HepG2 (cell line): ENCODE measurements around the gene SLC22A23. TPM values are rescaled to one million over a fixed set of nuclear protein-coding genes. Genes with fewer than 3 reads are reported as not detected.

Source experiments
- ARID2 ChIP-seq: sonication (generic); formaldehyde crosslinking; IDR thresholded peaks from 2 replicates; pipeline ENCODE4 v1.8.1; 2022; ENCODE audit warnings: mild to moderate bottlenecking, missing genetic modification reagents, borderline replicate concordance
- HDAC2 ChIP-seq: sonication (generic); formaldehyde crosslinking; IDR thresholded peaks from 2 replicates; pipeline ENCODE4 v1.4.0; 2020; ENCODE audit warnings: missing genetic modification reagents
- HOXA3 ChIP-seq: sonication (generic); formaldehyde crosslinking; IDR thresholded peaks from 2 replicates; pipeline ENCODE4 v1.5.0; 2020; ENCODE audit warnings: missing genetic modification reagents
- MBNL3 ChIP-seq: fragments of 250-450 bp; sonication (Bioruptor Pico); conservative IDR thresholded peaks from 2 replicates; pipeline ENCODE4 v1.8.0; 2022; ENCODE audit warnings: mild to moderate bottlenecking, inconsistent platforms
- PHF8 ChIP-seq: sonication (generic); formaldehyde crosslinking; IDR thresholded peaks from 2 replicates; pipeline ENCODE4 v1.5.0; 2020; ENCODE audit warnings: missing genetic modification reagents
- PPARG ChIP-seq: conservative IDR thresholded peaks from 2 replicates; pipeline ENCODE4 v1.6.1; 2016; ENCODE audit warnings: missing biosample characterization, missing genetic modification reagents
- RCOR2 ChIP-seq: IDR thresholded peaks from 2 replicates; pipeline ENCODE4 v1.6.1; 2016; ENCODE audit warnings: missing biosample characterization, missing genetic modification reagents
- SAP130 ChIP-seq: IDR thresholded peaks from 2 replicates; pipeline ENCODE4 v1.6.1; 2016; ENCODE audit warnings: low read depth
- SMAD1 ChIP-seq: sonication (generic); formaldehyde crosslinking; IDR thresholded peaks from 2 replicates; pipeline ENCODE4 v1.4.0; 2020; ENCODE audit warnings: missing genetic modification reagents, low read depth, mild to moderate bottlenecking, borderline replicate concordance
- THAP11 ChIP-seq: IDR thresholded peaks from 2 replicates; pipeline ENCODE4 v1.6.1; 2016; ENCODE audit warnings: missing biosample characterization, missing genetic modification reagents
- ZNF143 ChIP-seq: sonication (generic); formaldehyde crosslinking; IDR thresholded peaks from 2 replicates; pipeline ENCODE4 v1.4.0; 2020; ENCODE audit warnings: missing genetic modification reagents
- ZNF746 ChIP-seq: sonication (generic); formaldehyde crosslinking; IDR thresholded peaks from 2 replicates; pipeline ENCODE4 v1.8.0; 2022; ENCODE audit warnings: mild to moderate bottlenecking, missing genetic modification reagents
- ZNF775 ChIP-seq: sonication (generic); formaldehyde crosslinking; IDR thresholded peaks from 2 replicates; pipeline ENCODE4 v1.4.0; 2020; ENCODE audit warnings: missing genetic modification reagents, mild to moderate bottlenecking, moderate library complexity, borderline replicate concordance
- polyA plus RNA-seq, 8 experiments: library from polyadenylated mRNA; depleted of rRNA in 3 of 8; stranded (reverse) in 7 of 8; unstranded in 1 of 8; fragments of >200 nt; fragmentation: Illumina TruSeq in 4 of 8; extraction: Trizol in 4 of 8; gene quantifications; 2 replicates each; pipeline versions ENCODE4 v1.2.1 to v1.2.3, GENCODE V29; 2011 to 2016; ENCODE audit warnings: low read depth in 4 of 8, missing spikeins in 1 of 8, mixed read lengths in 1 of 8; ENCODE audit not compliant: insufficient read depth in 1 of 8
- total RNA-seq, 5 experiments: library from RNA; depleted of rRNA; stranded (reverse); fragments of >200 nt; fragmentation: Illumina TruSeq; extraction: Trizol; gene quantifications; 2 replicates each; pipeline ENCODE4 v1.2.3, GENCODE V29; 2016; ENCODE audit warnings: low read depth in 1 of 5
- TF ChIP-seq, protein P1 (sequence below): sonication (generic); formaldehyde crosslinking; IDR thresholded peaks from 2 replicates; pipeline ENCODE4 v1.8.1; 2023; ENCODE audit warnings: mild to moderate bottlenecking, missing genetic modification reagents, borderline replicate concordance
- TF ChIP-seq, protein P2 (sequence below): sonication (generic); formaldehyde crosslinking; conservative IDR thresholded peaks from 2 replicates; pipeline ENCODE4 v1.4.0; 2020; ENCODE audit warnings: missing genetic modification reagents
- TF ChIP-seq, protein P3 (sequence below): sonication (generic); formaldehyde crosslinking; IDR thresholded peaks from 2 replicates; pipeline ENCODE4 v1.4.0; 2020; ENCODE audit warnings: missing genetic modification reagents, mild to moderate bottlenecking, borderline replicate concordance
- TF ChIP-seq, protein P4 (sequence below): sonication (generic); formaldehyde crosslinking; IDR thresholded peaks from 2 replicates; pipeline ENCODE4 v1.5.1; 2020; ENCODE audit warnings: mild to moderate bottlenecking, moderate library complexity, missing genetic modification reagents
- TF ChIP-seq, protein P5 (sequence below): sonication (generic); IDR thresholded peaks from 2 replicates; pipeline ENCODE4 v1.6.1; 2016; ENCODE audit warnings: low read depth, borderline replicate concordance

The SLC22A23 gene
- total and polyA plus RNA-seq, 2 of the 13 experiments (the other 11 are each of a cell fraction or from before 2014, with no cell fraction given), result 11.8 to 17.5 TPM

DNA sequence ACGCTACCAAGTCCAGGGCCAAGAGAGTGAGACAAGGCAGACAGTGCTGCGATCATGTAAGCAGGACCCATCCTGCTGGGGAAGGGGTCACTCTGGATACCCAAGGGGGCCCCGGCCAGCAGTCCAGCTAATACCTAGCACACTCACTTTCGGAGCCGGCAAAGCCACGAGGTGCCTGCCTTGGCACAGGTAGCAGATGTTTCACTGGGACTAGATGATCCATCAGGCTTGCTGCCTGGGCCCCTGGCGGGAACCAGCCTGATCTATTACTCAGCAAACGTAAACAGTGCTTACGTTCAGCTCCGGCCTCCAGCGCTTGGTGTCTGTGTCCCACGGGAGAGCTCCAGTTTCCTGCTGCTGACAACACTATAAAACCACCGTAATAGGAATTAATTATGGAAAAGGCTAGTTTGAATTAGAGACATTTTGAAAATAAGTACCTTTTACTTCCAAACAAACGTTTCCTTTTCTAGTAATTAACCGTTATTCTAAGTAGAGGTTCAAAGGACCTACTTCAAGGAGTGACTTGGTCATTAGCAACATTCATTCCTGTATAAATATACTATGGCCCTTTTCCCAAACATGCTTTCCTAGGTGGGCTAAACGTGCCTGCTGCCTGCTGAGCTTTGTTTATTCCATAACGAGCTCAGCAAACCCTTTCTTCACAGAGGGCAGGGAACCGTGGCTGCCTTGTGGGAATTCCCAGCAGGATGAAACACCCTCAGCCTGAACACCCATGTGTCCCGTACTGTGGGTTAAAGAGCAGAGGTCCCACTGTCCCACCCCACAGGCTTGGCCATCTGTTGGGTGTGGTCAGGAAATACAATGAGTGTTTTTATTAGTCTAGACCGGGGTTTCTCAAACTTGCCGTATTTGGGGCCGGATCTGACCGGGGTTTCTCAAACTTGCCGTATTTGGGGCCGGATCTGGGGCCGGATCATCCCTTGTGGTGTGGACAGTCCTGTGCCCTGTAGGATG is 18.4 kb downstream of the SLC22A23 start (continued):
- no peak for TF ChIP-seq PPARG (CRISPR knock-in tag)
- peak; percentile 75 for TF ChIP-seq SAP130 (CRISPR knock-in tag)
- TF ChIP-seq, protein P1, sequence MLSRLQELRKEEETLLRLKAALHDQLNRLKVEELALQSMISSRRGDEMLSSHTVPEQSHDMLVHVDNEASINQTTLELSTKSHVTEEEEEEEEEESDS, result no peak
- TF ChIP-seq PHF8 (CRISPR knock-in tag), result no peak
- TF ChIP-seq, protein P2, sequence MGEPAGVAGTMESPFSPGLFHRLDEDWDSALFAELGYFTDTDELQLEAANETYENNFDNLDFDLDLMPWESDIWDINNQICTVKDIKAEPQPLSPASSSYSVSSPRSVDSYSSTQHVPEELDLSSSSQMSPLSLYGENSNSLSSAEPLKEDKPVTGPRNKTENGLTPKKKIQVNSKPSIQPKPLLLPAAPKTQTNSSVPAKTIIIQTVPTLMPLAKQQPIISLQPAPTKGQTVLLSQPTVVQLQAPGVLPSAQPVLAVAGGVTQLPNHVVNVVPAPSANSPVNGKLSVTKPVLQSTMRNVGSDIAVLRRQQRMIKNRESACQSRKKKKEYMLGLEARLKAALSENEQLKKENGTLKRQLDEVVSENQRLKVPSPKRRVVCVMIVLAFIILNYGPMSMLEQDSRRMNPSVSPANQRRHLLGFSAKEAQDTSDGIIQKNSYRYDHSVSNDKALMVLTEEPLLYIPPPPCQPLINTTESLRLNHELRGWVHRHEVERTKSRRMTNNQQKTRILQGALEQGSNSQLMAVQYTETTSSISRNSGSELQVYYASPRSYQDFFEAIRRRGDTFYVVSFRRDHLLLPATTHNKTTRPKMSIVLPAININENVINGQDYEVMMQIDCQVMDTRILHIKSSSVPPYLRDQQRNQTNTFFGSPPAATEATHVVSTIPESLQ (CRISPR knock-in tag), result no peak
- TF ChIP-seq HDAC2 (CRISPR knock-in tag), result 0 out of 2 replicates have a peak, but pooled peaks have one; percentile 36
- TF ChIP-seq, protein P3, sequence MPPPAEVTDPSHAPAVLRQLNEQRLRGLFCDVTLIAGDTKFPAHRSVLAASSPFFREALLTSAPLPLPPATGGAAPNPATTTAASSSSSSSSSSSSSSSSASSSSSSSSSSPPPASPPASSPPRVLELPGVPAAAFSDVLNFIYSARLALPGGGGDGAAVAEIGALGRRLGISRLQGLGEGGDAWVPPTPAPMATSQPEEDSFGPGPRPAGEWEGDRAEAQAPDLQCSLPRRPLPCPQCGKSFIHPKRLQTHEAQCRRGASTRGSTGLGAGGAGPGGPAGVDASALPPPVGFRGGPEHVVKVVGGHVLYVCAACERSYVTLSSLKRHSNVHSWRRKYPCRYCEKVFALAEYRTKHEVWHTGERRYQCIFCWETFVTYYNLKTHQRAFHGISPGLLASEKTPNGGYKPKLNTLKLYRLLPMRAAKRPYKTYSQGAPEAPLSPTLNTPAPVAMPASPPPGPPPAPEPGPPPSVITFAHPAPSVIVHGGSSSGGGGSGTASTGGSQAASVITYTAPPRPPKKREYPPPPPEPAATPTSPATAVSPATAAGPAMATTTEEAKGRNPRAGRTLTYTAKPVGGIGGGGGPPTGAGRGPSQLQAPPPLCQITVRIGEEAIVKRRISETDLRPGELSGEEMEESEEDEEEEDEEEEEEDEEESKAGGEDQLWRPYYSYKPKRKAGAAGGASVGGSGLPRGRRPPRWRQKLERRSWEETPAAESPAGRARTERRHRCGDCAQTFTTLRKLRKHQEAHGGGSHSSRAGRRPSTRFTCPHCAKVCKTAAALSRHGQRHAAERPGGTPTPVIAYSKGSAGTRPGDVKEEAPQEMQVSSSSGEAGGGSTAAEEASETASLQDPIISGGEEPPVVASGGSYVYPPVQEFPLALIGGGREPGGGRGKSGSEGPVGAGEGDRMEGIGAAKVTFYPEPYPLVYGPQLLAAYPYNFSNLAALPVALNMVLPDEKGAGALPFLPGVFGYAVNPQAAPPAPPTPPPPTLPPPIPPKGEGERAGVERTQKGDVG (CRISPR knock-in tag), result peak; percentile 97
- 0 out of 2 replicates have a peak, but pooled peaks have one; percentile 22 for TF ChIP-seq RCOR2 (CRISPR knock-in tag)
- no peak for TF ChIP-seq ARID2 (CRISPR knock-in tag)
- peak; percentile 34; the same call in 1 of the 2 replicates for TF ChIP-seq HOXA3 (CRISPR knock-in tag)
- 0 out of 2 replicates have a peak, but pooled peaks have one; percentile 38 for TF ChIP-seq SMAD1
- TF ChIP-seq, protein P4, sequence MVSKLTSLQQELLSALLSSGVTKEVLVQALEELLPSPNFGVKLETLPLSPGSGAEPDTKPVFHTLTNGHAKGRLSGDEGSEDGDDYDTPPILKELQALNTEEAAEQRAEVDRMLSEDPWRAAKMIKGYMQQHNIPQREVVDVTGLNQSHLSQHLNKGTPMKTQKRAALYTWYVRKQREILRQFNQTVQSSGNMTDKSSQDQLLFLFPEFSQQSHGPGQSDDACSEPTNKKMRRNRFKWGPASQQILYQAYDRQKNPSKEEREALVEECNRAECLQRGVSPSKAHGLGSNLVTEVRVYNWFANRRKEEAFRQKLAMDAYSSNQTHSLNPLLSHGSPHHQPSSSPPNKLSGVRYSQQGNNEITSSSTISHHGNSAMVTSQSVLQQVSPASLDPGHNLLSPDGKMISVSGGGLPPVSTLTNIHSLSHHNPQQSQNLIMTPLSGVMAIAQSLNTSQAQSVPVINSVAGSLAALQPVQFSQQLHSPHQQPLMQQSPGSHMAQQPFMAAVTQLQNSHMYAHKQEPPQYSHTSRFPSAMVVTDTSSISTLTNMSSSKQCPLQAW (CRISPR knock-in tag), result 0 out of 2 replicates have a peak, but pooled peaks have one; percentile 20
- TF ChIP-seq THAP11 (CRISPR knock-in tag), result no peak
- no peak for TF ChIP-seq ZNF775 (CRISPR knock-in tag)
- TF ChIP-seq ZNF143 (CRISPR knock-in tag), result no peak
- TF ChIP-seq ZNF746 (CRISPR knock-in tag), result no peak
- TF ChIP-seq MBNL3, result no peak
- TF ChIP-seq, protein P5, sequence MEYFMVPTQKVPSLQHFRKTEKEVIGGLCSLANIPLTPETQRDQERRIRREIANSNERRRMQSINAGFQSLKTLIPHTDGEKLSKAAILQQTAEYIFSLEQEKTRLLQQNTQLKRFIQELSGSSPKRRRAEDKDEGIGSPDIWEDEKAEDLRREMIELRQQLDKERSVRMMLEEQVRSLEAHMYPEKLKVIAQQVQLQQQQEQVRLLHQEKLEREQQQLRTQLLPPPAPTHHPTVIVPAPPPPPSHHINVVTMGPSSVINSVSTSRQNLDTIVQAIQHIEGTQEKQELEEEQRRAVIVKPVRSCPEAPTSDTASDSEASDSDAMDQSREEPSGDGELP, result no peak
